Erythroblast (primary cell): ENCODE measurements around the gene RHD.
"Not testable (repeated sequence)": the region's sequence is repeated elsewhere in the genome, so short reads cannot be mapped to it uniquely, and the experiment has no call there.

ENCODE experiments used
- GATA1 ChIP-seq: IDR thresholded peaks from 2 replicates; pipeline ENCODE4 v1.6.1; 2011; ENCODE audit warnings: low read depth, mild to moderate bottlenecking, control low read depth, low read length, moderate library complexity
- POLR2A ChIP-seq: IDR thresholded peaks from 2 replicates; pipeline ENCODE4 v1.6.1; 2011; ENCODE audit warnings: mild to moderate bottlenecking, low read length

- TF ChIP-seq POLR2A, GATA1: not testable (repeated sequence)
Observed at GRCh38 chr1:25236261-25236660, 36.0 kb upstream of the RHD start.
